ENCODE results near the gene TMEM167A.

TMEM167A gene

DNA sequence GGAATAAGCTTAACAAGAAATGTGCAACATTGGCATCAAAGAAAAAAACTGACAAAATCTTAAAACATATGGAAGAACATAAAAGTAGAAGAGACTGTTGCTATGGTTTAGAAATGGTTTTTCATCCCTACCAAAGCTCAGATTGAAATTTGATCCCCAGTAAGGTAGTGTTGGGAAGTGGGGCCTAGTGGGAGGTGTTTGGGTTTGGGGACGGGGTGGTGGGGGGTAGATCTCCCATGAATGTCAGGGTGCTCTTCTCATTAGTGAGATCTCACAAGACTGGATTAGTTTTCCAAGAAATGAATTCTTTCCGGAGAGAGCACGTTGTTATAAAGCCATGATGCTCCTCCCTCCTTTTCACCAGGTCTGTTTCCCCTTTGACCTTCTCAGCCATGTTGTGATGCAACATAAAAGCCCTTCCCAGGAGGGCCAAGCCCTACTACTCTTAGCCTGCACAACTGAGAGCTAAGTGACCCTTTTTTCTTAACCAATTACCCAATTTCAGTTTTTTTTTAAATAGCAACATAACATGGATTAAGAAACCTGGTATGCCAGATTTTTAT lies 10.6 kb downstream of the TMEM167A start:
- DNase-seq (no peak), ATAC-seq (no peak)
- Mint-ChIP-seq H3K9me3 (no peaks in the 10 kb centered on the region), H3K4me1 (peaks cover 15% of the 10 kb centered on the region), H3K27ac (no peak overlapping the region), H3K4me3 (no peak overlapping the region), H3K27me3 (no peaks in the 10 kb centered on the region)

DNA sequence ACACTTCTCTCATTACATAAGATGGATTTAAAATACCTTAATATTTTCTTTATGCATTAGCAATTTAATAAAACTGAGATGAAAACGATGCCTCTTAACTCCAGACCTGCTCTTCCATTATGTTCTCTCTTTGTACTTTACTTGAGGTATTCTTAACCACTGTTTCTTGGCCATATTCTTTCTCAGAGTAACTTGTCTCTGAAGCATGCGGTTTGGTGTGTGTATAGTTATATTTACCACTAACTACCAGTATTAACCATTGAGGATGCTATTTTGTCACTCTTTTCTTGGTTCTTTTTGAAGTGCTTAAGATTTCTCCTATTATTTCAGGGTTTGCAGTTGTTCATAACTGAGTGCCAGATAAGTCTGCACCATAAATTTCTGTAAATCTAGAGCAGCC lies 17.9 kb downstream of the TMEM167A start:
- no peaks in the 10 kb centered on the region for H3K27me3 Mint-ChIP-seq
- DNase-seq (no peak), ATAC-seq (no peak)
- no peak overlapping the region for H3K27ac Mint-ChIP-seq
- H3K4me1 Mint-ChIP-seq, result peaks cover 9% of the 10 kb centered on the region
- no peaks in the 10 kb centered on the region for H3K9me3 Mint-ChIP-seq
- no peak overlapping the region for H3K4me3 Mint-ChIP-seq

DNA sequence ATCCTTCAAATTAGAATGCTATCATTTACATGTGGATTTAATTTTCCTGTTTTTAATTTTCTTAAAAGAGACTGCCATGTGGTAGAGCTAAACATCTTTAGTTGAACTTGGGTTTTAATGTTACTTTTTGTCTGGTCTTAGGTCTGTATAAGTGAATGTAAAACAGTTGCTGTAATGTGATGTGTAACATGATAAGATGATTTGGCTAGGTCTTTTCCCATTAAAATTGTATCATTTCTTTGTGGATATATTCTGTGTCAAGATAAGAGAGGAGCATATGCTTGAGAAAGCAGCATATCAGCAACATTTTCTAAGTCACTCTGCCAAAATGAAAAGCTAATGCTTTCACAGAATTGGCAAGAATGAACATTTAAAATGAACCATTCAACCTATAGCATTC lies 18.5 kb downstream of the TMEM167A start:
- no peak overlapping the region for H3K4me3 Mint-ChIP-seq
- DNase-seq (no peak), ATAC-seq (no peak)
- H3K9me3 Mint-ChIP-seq, result no peaks in the 10 kb centered on the region
- no peaks in the 10 kb centered on the region for H3K27me3 Mint-ChIP-seq
- H3K27ac Mint-ChIP-seq, result peak overlapping the region in 1 of 2 donors; percentile 6
- peaks cover 9% of the 10 kb centered on the region for H3K4me1 Mint-ChIP-seq

DNA sequence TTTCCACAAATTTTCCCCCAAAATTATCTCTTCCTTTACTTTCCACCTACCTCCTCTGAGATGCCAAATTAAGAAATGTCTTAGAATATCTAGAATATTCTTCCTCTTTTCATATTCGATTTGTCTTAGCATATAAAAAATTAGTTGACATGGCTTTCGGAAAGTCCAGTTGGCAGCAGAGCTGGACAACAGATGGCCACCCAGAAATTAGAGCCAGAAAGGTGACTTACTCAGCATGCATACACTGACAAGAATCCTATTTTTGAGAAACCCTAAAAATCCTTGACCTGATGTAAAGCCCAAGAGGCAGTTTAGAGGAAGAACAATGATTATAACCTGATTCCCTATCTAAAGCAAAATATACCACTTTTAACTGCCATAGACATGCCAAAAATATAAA lies 22.0 kb downstream of the TMEM167A start:
- Mint-ChIP-seq H3K9me3 (no peaks in the 10 kb centered on the region), H3K27ac (peak overlapping the region in 1 of 2 donors; percentile 22), H3K4me1 (peaks cover 9% of the 10 kb centered on the region), H3K4me3 (no peak overlapping the region), H3K27me3 (no peaks in the 10 kb centered on the region)
- DNase-seq (no peak), ATAC-seq (no peak)

DNA sequence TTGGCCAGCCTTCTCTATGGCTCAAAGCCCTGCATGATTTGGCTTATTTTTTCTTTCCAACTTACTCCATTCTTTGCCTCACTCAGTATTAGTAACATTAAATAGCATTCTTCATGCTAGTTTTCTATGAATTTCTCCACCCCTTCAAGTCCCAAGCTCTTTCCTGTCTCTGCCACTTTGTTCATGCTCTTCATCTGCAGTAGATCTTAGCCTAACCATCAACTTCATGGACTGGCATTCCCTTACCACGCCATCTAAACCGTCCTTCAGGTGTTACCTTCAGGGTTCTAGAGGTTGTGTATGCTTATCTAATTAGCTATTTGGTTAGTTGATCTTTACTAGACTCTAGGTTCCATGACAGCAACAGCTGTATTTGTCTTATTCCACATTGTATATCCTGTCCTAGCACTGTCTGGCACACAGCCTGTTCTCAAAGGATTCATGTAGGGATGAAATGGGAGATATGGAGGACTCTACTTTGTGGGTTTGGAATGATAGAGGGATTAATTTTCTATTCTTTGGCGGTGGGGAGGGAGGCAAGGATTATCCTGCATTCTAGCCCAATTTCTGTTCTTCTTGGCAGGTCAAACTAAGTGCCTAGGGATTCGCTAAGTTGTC lies 26.4 kb downstream of the TMEM167A start:
- Mint-ChIP-seq H3K27ac (no peak overlapping the region), H3K27me3 (no peaks in the 10 kb centered on the region), H3K9me3 (no peaks in the 10 kb centered on the region), H3K4me1 (peaks cover 9% of the 10 kb centered on the region), H3K4me3 (no peak overlapping the region)
- no peak for DNase-seq
- no peak for ATAC-seq

DNA sequence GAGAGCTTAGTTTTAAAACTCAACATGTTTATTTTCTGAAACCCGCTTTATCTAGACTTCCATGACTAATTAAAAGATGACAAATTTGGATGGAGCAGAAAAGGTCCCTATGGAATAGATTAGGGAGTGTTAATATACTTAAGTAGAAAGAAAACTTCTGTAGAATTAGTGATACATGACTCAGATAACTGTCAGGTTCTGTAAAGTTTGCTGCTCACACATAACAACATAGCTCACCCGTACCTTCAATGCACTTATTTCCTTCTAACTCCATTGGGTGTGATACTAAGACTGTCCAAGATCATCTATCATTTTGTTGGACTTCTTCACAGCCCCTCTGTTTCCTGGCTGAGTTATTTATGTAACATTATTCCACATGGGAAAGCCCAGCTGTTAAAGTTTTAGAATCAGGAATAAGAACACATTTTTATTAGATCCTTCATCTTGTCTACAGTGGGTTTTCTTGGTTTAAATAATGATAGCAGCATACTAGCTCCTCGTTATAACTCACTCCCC lies 27.8 kb downstream of the TMEM167A start:
- no peak overlapping the region for H3K27ac Mint-ChIP-seq
- DNase-seq (no peak), ATAC-seq (no peak)
- H3K27me3 Mint-ChIP-seq, result no peaks in the 10 kb centered on the region
- no peaks in the 10 kb centered on the region for H3K4me1 Mint-ChIP-seq
- no peak overlapping the region for H3K4me3 Mint-ChIP-seq
- no peaks in the 10 kb centered on the region for H3K9me3 Mint-ChIP-seq

DNA sequence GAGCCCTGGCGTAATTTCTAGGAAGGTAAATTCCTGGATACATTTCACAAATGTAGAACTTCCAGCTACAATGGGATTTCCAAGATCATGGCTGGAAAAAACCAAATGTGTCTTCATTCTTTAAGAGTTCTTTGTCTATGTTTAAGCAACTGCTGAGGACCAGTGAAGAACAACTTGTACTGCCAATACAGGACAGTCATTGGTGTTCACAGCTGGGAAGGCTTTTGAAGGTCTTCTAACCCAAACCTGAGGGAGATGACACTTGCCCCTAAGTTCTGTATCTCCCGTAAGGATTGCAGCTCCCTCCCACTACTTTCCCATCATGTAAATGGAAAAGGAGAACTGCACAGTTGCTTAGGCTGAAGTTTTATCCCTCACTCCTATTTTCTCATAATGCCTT lies 28.4 kb downstream of the TMEM167A start:
- no peaks in the 10 kb centered on the region for H3K9me3 Mint-ChIP-seq
- no peaks in the 10 kb centered on the region for H3K4me1 Mint-ChIP-seq
- DNase-seq (no peak), ATAC-seq (no peak)
- no peak overlapping the region for H3K27ac Mint-ChIP-seq
- H3K27me3 Mint-ChIP-seq, result no peaks in the 10 kb centered on the region
- no peak overlapping the region for H3K4me3 Mint-ChIP-seq

DNA sequence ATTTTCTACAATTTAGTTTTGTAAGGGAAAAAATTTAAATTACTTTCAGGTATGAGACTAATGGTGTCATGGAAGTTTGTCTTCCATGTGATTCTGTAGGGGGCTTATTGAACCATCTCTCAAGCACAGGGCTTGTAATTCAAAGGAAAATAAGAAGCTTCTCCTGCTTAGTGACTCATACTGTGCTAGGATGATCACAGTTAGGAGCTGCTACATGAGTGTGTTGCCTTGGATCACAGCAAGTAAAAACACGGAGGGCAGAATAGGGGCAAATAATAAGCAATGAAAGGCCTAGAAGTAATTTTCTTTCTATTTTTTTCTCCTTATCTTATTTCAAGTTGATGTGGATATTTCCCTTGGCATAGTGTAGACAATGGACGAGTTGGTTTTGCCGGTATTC lies 28.9 kb downstream of the TMEM167A start:
- Mint-ChIP-seq H3K4me1 (no peaks in the 10 kb centered on the region), H3K9me3 (no peaks in the 10 kb centered on the region), H3K27me3 (no peaks in the 10 kb centered on the region), H3K4me3 (no peak overlapping the region), H3K27ac (no peak overlapping the region)
- DNase-seq, result no peak
- ATAC-seq, result no peak

DNA sequence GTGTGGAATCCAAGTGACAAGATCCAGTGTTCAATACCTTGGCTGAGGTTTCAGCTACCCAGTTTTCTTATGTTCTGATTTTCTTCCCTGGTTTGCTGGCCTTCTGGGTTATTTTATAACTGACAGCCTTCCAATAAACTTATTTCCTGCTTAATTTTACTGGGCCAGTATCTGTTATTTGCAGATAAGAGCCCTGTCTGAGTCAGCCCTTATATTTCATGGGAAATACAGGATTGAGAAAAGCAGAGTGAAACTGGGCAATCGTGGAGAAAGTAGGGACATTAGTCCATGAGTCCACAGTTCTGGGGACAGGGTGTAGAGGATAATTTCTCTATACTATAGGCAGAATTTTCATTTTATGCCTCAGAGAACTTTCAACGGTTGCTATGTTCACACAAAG lies 32.3 kb downstream of the TMEM167A start:
- H3K4me1 Mint-ChIP-seq, result no peaks in the 10 kb centered on the region
- H3K4me3 Mint-ChIP-seq, result no peak overlapping the region
- no peak overlapping the region for H3K27ac Mint-ChIP-seq
- H3K27me3 Mint-ChIP-seq, result no peaks in the 10 kb centered on the region
- ATAC-seq (no peak), DNase-seq (no peak)
- no peaks in the 10 kb centered on the region for H3K9me3 Mint-ChIP-seq

DNA sequence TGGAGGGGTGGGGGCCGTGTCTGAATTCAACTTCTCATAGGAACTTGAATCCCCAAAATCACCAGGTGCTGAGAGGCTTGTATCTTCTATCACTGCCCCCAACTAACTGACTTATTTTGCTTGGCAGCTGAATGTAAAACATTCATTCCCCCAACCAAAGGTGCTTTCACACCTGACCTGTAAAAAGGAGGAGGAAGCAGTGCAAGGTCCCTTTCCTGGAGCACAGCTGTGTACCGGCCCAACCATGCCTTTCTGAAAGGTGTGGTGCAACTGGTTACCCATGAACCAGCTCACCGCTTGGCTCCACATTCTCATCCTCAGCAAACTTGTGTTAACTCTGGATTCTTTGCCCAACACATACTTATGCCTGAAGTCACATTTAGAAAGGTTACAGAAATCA lies 34.7 kb downstream of the TMEM167A start:
- Mint-ChIP-seq H3K4me3 (no peak overlapping the region), H3K27ac (no peak overlapping the region), H3K4me1 (peaks cover 10% of the 10 kb centered on the region)

DNA sequence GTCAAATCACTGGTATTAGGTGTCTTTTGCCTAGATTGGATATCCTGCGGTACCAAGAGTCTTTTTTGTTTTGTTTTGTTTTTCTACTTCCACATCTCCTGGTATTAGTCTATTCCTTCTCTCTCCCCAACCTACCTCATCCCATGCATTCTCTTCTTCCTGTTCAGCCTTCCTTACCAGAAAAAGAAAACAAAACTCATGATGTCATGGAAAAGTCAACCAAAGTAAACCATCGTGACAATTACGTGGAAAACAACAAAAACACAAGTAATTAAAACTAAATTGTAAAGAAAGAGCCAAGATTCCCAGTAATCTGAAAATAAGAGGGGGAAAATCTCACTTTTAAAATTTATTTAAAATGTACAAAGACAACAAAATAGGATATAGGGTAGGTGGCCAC lies 38.3 kb downstream of the TMEM167A start:
- H3K27me3 Mint-ChIP-seq, result no peaks in the 10 kb centered on the region
- H3K27ac Mint-ChIP-seq, result no peak overlapping the region
- H3K4me3 Mint-ChIP-seq, result no peak overlapping the region
- H3K4me1 Mint-ChIP-seq, result peaks cover 15% of the 10 kb centered on the region
- ATAC-seq (no peak), DNase-seq (no peak)
- no peaks in the 10 kb centered on the region for H3K9me3 Mint-ChIP-seq

More for the DNA sequence above, 34.7 kb downstream of the TMEM167A start:
- H3K9me3 Mint-ChIP-seq, result no peaks in the 10 kb centered on the region
- H3K27me3 Mint-ChIP-seq, result no peaks in the 10 kb centered on the region
- ATAC-seq (no peak), DNase-seq (no peak)

DNA sequence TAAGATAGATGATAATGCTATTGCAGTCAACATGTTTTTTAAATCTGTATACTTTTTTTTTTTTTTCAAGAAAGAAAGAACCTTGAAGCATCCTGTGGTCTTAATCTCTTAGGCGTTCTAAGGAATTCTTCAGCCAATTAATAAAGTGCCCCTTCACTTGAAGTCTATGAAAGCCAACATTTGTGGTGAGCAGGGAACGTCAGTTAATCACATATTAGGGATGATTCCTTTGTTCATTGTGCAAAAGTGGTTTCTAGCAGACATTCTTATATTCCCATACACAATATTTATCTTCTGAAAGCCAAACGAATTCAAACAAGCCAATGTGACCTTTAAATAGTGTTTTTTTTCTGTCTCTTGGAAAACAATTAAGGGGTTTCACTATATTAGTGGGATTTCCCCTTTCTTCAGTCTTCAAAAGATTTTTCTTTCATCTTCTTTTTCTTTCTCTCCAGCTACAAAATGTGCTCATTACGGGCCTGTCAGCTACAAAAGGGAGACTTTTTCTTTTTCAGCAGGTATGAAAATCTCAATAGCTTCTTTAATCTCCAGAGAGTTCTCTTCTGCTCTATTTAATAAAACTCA lies 40.1 kb downstream of the TMEM167A start:
- Mint-ChIP-seq H3K27me3 (no peaks in the 10 kb centered on the region), H3K9me3 (no peaks in the 10 kb centered on the region), H3K27ac (no peak overlapping the region), H3K4me3 (peak overlapping the region; percentile 7 to 67), H3K4me1 (peaks cover 15% of the 10 kb centered on the region)
- ATAC-seq (no peak), DNase-seq (no peak)

DNA sequence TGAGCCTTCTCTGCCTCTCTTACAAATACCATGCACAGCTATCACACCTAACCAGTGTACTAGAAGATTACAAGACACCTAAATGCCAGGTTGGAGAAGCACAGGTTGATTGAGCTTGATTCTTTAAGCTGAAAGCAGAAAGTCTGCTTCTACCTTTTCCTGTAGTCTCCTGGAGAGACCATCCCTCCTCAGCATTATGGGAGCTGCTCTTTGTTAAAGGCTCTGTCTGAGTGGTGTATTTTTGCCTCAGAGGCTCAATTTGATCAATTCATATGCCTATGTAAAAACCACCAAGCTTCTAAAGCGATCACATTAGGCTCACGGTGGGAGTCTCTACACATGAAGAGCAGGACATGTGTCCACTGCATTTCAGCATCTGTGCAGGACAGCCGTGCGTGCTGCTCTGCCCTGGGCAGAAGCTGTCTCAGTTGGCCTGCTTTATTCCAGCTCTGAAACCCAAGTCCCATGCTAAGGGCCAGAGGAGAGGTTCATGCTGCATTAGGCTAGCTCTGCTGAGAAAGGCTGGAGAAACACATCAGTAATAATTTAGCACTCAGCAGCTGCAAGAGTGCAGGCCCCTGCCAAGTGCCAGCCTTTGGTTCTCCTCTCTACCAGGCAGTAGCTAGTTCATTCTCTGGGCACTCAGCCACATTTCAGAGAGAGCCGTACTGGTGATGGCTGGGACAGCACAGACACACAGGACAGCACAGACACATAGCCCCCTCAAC lies 41.7 kb downstream of the TMEM167A start:
- no peak overlapping the region for H3K27ac Mint-ChIP-seq
- H3K27me3 Mint-ChIP-seq, result no peaks in the 10 kb centered on the region
- H3K9me3 Mint-ChIP-seq, result no peaks in the 10 kb centered on the region

DNA sequence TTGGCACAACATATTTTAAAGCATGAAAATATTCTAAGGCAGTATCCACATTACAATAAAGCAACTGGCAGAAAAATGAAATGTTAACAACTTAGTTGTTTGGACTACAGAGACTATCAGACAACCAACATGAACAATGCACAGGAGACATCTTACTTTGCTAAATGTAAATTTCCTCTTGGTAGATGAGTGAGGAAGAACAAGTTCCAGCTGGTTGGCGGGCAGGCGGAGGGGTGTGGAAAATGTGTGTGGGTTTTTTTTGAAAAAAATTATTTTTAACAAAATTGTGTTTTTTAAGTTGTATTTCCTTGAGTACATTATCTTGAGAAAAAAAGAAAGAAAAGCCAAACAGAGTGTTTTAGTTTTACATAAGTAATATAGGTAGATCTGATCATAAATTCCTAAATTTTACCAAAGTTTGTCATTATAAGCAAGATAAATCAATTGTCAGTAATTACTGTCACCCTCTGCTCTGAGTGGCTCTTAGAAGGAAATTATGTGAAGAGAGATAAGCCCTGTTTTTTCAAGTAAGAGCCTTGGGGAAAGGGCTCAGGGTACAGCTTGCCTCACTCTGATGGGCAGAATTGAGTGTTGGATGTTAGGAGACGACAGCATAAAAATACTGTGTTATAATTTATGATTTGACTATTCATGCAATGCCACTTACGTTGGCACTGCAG lies 42.5 kb downstream of the TMEM167A start:
- Mint-ChIP-seq H3K27ac (no peak overlapping the region), H3K4me1 (peaks cover 15% of the 10 kb centered on the region), H3K27me3 (no peaks in the 10 kb centered on the region), H3K9me3 (no peaks in the 10 kb centered on the region), H3K4me3 (no peak overlapping the region)
- DNase-seq (no peak), ATAC-seq (no peak)

More for the DNA sequence above, 41.7 kb downstream of the TMEM167A start:
- no peak overlapping the region for H3K4me3 Mint-ChIP-seq
- H3K4me1 Mint-ChIP-seq, result peaks cover 15% of the 10 kb centered on the region
- ATAC-seq (no peak), DNase-seq (no peak)

DNA sequence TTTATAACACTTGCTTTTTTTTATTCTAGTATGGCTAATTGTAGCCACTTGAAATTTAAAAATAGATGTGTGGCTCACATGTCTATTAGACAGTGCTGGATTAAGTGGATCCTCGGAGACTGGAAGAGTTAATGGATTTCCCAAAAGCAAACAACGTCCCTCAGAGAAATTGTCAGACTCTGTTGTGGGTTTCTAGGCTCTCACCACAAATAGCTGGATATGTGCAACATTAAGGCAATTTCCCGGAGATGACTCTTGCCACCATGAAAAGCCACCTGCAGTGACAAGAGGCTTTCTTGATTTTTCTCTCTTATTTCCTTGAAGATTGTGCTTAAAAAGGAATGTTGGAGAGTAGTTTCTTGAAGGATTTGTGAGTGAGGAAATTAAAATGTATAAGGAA lies 43.2 kb downstream of the TMEM167A start:
- Mint-ChIP-seq H3K27me3 (no peaks in the 10 kb centered on the region), H3K9me3 (no peaks in the 10 kb centered on the region), H3K27ac (no peak overlapping the region), H3K4me3 (no peak overlapping the region), H3K4me1 (peaks cover 14% of the 10 kb centered on the region)
- no peak for DNase-seq
- no peak for ATAC-seq

DNA sequence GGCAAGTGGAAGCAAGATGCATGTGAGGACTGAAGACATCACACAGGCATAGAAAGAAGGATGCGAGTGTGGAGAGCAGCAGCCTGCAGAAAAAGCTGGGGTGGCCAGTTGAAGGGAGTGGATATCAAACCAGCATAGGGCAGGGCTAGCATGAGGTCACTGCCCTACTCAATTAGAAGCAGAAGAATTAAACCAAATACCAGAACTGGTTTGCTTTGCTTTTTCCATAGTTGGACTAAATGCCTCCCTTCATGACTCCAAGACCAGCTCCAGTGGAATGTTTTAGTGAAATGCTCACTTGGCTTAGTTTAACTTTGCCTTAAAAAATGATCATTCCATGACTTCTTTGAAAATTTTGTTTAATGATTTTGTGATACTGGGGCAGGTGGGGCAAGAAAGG lies 45.8 kb downstream of the TMEM167A start:
- ATAC-seq, result no peak
- Mint-ChIP-seq H3K27ac (no peak overlapping the region), H3K9me3 (no peaks in the 10 kb centered on the region), H3K27me3 (no peaks in the 10 kb centered on the region), H3K4me1 (no peaks in the 10 kb centered on the region), H3K4me3 (no peak overlapping the region)
- no peak for DNase-seq

Data from stimulated activated naive CD8-positive, alpha-beta T cell treated with anti-CD3 and anti-CD28 coated beads, Interleukin-15, amount 100 ng/mL, for 72 hours (primary cell).